ENCODE measurements around the gene BST1.

Gene BST1

GRCh38 chr4:15676899-15677298, 26.0 kb upstream of the BST1 start:
- DNase-seq (ENCODE audit: low read depth): no peak

DNA sequence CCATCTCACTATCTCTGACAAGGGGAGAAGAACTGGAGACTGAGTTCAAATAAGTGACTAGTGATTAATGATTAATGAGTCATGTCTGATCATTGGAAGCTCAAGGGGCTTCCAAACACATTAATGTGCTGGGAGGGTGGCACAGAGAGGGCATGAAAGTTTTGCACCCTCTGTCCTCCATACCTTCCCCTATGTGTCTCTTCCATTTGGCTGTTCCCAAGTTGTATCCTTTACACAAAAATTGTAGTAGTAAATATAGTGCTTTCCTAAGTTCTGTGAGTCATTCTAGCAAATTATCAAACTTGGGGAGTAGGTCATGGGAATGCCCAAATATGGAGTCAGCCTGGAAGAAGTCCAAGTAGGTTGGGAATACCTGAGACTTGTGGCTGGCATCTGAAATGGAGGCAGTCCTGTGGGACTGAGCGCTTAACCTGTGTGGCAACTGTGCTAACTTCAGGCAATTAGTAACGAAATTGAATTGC, 25.3 kb upstream of the BST1 start:
- no peak for DNase-seq (ENCODE audit: low read depth)

DNA sequence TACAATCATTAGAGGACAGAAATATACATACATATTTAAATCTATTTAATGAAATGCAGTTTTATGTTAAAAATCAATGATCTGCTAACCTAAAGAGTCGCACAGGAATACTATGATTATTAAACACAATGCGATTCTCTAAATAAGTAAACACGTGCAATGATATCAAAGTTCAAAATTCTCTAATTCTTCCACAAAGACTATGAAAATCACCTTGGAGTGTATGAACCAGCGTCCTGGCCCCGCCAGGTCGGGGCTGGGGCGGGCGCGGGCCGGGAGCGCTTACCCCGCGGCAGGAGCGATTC, 21.8 kb upstream of the BST1 start:
- no peak for DNase-seq (ENCODE audit: low read depth)

DNA sequence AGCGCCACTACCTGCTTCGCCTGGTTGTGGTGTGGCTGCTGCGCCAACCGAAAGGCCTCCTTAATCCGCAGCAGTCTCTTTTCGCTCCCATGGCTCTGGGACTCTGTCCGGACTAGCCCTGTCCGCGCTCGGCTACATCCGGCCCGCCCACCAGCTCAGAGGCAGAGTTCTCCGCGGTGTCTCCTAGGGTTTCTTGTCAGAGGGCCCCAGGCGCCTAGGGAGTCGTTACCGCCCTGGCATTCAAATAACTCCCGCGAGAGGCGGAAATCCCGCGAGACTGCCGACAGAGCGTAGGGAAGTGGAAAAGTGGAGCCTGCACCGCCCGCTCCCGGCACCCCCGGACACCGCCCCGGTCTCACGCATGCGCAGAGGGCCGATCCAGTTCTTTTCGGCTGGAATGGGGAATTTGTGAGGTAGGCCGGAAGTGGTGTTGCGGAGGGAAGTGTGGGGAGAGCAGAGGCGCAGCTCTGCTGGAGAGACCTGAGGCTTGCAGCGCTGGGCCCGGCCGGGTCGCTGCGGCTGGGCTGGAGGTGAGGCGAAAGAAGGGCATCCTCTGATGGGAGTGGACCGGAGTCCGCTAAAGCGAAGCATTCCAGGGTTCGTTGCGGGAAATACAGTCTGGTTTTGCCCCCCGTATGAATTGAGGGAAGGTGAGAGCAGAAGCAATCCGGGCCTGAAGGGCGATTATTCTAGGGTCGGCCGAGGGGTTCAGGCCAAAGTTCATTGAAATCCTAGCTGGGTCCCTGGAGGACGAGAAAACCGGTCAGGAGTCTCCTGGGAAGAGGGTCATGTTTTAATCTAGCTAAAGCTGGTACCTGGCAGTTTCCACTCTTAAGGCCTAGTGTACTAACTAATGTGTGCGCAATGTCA, 21.3 kb upstream of the BST1 start, which contains the start of gene FAM200B:
FAM200B (plus strand) TSS at position 456 of the 870 bp plus-strand sequence. CDS start 5,151 bp downstream, outside the sequence.
- peak; percentile 96 for DNase-seq (ENCODE audit: low read depth)

DNA sequence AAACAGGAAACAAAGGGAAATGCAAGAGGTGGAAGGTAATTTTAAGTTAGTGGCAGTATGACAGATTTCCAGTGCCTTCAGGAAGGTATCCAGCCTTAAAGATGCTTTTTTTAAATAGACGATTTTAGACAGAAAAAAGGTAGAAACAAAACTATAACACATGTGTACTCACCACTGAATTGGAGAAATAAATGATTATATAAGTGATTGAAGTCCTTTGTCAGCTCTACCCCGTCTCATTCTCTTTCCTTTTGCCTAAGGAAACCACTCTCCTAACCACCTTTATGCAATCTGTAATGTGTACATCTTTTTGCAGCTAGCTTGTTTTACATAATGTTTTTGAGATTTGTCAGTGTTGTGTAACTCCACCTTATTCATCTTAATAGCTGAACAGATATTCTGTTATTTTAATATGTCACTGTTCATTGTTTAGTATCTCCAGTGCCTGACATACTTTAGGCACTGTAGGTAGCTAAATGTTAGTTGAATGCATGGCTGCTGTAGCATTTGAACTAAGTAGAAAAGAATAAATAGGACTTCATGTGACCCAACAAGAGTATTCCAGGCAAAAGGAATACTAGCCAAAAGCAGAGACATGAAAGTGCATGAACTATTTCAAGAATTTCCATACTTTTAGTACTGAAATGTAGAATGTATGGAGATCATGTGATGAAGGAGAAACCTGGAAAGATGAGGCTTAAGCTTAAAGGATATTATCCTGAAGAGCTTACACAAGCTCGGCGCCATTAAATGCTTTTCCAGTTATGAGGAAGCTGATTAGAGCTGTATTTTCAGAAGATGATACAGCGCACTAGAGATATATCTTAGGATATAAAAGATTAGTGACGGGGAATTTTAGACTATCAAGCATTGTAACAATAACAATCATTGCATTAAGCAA, 20.4 kb upstream of the BST1 start:
- DNase-seq (ENCODE audit: low read depth): no peak

DNA sequence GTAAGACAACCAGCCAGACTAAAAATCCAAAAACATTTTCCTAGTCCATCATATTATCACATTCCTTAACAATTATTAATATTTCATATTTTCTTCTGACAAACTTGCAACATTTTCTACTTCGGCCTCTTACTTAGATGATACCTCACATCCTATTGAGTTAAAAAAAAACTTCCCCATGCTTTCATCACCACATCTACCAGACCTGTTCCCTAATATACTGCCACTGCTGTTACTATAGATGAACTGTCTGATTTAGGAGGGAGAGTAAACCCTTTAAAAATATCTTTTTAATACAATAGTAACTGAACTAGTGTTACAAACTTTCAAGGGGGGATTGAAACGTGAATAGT, 19.7 kb upstream of the BST1 start:
- DNase-seq (ENCODE audit: low read depth): no peak

- DNase-seq (ENCODE audit: low read depth): no peak
Measured at GRCh38 chr4:15684498-15684897, 18.4 kb upstream of the BST1 start.

DNA sequence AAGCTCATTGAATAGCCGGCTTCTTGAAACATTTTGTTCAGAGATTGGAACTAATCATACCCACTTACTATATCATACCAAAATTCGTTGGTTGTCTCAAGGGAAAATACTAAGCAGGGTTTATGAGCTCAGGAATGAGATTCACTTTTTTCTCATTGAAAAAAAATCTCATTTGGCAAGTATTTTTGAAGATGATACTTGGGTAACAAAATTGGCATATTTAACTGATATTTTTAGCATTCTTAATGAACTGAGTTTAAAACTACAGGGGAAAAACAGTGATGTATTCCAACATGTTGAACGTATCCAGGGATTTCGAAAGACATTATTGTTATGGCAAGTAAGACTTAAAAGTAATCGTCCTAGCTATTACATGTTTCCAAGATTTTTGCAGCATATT, 14.8 kb upstream of the BST1 start:
- DNase-seq (ENCODE audit: low read depth): no peak

DNA sequence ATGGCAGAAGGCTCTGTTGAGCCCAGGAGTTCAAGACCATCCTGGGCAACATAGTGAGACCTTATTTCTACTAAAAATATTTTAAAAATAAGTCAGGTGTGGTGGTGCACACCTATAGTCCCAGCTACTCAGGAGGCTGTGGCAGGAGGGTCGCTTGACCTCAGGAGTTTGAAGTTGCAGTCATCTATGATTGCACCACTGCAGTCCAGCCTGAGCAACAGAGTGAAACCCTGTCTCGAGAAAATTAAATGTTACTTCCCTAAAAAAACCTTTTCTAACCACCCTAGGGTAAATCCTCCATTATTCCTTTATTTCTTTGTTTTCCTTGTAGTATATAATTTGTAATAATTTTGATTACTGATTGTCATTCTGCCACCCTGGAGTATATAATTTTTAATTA, 13.3 kb upstream of the BST1 start:
- no peak for DNase-seq (ENCODE audit: low read depth)

GRCh38 chr4:15690020-15690809, 12.7 kb upstream of the BST1 start:
- no peak for DNase-seq (ENCODE audit: low read depth)

GRCh38 chr4:15691346-15692135, 11.3 kb upstream of the BST1 start:
- DNase-seq (ENCODE audit: low read depth): no peak

DNA sequence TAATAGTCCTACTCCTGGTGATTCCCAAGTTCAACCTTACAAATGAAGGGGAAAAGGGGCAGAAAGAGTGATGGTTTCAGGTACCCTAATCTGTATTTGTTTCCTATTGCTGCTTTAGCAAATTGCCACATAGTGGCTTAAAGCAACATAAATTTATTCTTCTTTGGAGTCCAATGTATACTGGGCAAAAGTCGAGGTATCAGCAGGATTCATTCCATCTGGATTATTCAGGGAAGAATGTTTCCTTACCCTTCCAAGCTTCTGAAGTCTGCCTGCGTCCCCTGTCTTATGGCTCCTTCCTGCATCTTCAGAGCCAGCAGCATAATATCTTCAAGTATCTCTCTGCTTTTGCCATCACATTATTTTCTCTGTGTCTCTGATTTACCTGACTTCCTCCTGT, 10.3 kb upstream of the BST1 start:
- DNase-seq (ENCODE audit: low read depth): no peak

DNA sequence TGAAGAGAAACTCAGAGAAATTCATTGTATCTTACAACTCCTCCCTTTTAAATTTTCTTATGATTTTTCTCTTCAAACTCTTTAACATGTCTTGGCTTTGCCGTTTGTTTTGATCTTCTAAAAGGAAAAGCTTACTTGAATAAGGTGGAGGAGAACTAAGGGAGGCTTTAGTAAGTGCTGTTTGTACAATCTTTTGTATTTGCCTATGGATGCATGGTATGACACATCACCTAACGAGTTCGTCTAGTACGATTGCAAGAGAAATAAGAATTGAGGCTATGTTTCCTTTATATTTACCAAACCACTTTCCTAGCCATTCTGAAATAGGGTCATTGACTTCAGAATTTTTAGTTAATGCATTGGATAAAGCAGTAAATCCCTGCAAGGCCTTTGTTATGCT, 8.4 kb upstream of the BST1 start:
- no peak for DNase-seq (ENCODE audit: low read depth)

GRCh38 chr4:15695240-15695699, 7.6 kb upstream of the BST1 start:
- no peak for DNase-seq (ENCODE audit: low read depth)

DNA sequence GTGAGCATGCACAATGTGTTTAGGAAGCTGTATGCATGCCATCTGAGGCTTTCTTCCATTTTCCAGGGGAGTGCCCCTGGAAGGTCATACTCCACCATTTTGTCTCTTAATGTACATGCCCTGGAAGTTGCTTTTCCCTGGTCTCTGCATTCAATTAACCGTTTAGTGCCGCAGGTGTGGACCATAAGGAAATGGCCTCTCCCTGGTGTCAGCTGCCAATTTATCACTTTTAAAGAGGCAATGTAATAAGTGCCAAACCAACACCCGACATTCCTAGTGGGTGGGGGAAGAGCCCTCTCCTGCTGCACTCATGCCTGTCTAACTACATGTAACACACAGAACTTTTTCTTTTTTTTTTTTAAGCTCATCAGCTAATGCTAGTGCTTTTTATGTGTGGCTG, 7.1 kb upstream of the BST1 start:
- DNase-seq (ENCODE audit: low read depth): no peak

- DNase-seq (ENCODE audit: low read depth): no peak
Measured at GRCh38 chr4:15696866-15697265, 6.0 kb upstream of the BST1 start.

DNA sequence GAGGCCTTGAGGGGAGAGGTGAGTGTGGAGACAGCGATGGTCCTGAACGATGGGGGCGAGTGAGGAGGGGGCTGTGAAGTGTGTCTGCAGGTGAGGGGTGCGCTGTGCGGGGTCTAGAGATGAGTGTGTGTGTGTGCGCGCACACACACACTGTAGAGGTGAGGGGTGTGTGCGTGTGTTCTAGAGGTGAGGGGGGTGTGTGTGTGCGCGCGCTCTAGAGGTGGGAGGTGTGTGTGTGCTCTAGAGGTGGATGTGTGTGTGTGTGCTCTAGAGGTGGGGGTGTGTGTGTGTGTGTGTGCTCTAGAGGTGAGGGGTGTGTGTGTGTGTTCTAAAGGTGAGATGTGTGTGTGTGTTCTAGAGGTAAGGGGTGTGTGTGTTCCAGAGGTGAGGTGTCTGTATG, 574 bp downstream of the BST1 start:
- no peak for DNase-seq (ENCODE audit: low read depth)

- DNase-seq (ENCODE audit: low read depth): no peak
Measured at GRCh38 chr4:15704129-15704528, 1.3 kb downstream of the BST1 start.

DNA sequence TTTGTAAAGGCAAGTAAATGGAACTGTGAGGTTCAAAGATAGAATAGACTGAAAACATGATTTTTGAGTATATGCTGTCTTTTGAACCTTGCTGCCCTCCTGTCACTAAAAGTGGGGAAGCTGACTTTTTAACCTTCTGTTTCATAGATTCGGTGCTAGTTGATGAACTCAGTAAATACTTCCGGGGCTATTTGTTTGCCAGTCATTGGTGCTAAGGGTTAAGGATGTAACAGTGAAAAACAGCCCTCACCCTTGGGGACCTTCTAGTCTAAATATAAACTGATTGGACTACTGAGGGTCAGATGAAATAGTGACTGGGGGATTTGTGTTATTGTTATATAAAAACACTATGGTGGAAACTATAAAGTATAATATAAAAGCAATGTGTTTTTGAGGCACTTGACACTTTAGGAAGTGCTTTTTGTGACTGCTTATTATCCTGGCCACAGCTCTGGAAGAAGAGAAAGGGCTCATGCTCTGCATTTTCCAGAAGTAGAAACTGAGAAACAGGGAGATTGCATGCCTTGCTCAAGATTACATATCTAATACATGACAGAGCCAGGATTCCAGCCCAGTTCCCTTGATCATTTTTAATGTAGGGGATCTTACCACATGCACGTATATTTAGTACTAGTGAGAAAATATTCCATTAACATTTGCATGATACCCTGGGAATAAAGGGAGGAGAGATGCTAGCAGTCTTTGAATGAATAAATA, 3.9 kb downstream of the BST1 start:
- no peak for DNase-seq (ENCODE audit: low read depth)

DNA sequence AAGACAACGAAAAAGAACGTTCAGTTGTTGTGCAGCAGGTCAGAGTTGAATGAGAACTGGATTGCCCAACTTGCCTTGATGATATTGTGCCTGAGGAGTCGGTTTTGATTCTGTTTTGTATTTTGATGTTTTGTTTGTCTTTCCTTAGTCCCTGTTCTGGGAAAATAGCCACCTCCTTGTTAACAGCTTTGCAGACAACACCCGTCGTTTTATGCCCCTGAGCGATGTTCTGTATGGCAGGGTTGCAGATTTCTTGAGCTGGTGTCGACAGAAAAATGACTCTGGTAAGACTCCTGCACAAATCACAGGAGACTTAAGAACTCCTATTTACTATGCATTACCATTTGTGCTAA, 4.5 kb downstream of the BST1 start:
- no peak for DNase-seq (ENCODE audit: low read depth)

DNA sequence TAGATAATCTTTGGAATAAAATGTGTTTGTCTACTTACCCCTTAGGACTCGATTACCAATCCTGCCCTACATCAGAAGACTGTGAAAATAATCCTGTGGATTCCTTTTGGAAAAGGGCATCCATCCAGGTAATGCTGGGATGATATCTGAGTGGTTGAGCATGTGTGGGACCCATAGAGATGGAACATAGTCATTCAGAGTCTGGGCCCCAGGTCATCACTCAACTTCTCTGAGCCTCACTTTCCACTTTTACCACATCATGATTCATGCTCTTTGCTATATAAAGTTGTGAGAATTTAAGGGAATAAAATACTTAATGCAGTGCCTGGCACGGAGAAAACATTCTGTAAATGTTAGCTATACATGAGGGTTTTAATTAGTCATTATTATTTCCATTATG, 8.9 kb downstream of the BST1 start:
- no peak for DNase-seq (ENCODE audit: low read depth)

Data from stimulated activated CD8-positive, alpha-beta memory T cell treated with anti-CD3 and anti-CD28 coated beads, Interleukin-4, amount 100 ng/mL, for 24 hours (primary cell).